ENCODE measurements around the gene ZNF668.
A peak's percentile ranks its signal among the peaks of the same experiment; 100 is the strongest.

The ZNF668 gene

DNA sequence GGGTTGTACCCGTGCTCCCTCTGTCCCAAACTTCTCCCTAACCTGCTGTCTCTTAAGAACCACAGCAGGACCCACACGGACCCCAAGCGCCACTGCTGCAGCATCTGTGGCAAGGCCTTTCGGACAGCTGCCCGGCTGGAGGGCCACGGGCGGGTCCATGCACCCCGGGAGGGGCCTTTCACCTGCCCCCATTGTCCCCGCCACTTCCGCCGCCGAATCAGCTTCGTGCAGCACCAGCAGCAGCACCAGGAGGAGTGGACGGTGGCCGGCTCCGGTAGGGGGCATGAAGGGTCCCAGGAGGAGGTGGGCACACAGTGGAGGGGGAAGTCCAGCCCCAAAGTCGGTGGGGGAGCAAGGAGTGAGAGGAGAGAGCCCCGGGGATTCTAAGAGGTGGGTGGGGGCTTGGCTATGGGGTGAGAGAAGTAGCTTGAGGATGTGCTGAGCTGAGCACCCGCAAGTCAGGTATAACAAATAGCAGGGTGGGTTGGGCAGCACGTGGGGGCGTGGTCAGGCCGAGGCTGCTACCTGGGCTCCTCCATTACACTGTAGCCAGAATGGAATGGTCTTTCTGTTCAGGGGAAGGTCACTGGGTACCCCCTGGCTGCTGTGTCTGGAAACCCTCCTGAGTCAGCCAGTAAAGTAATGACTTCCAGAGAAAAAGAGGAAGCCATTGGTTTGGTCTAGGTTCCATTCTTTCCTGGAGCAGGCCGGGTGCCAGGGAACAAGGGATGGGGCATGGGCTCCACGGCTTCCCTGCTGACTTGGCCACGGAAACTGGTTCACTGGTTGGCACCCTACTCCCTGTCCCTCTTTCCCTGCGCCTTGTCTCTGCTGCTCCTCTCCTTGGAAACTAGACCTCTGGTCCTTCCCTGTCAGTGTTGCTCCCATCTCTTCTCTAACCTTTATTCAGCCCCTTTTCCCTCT lies 7.7 kb upstream of the ZNF668 start:
- DNase-seq (ENCODE audit: low read depth in 2 of 2) = no peak

DNA sequence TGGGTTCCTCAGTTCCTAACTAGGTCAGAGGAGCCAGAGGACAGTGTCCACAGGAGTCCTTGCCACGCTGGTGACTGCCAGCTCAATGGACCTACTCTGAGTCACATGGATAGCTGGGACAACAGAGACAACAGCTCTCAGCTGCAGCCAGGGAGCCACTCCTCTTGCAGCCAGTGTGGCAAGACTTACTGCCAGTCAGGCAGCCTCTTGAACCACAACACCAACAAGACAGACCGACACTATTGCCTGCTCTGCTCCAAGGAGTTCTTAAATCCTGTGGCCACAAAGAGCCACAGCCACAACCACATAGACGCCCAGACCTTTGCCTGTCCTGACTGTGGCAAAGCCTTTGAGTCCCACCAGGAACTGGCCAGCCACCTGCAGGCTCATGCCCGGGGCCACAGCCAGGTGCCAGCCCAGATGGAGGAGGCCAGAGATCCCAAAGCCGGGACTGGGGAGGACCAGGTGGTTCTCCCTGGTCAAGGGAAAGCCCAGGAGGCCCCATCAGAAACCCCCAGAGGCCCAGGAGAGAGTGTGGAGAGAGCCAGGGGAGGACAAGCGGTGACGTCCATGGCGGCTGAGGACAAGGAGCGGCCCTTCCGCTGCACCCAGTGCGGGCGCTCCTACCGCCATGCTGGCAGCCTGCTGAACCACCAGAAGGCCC lies 6.8 kb upstream of the ZNF668 start:
- DNase-seq (ENCODE audit: low read depth in 2 of 2) = no peak

DNA sequence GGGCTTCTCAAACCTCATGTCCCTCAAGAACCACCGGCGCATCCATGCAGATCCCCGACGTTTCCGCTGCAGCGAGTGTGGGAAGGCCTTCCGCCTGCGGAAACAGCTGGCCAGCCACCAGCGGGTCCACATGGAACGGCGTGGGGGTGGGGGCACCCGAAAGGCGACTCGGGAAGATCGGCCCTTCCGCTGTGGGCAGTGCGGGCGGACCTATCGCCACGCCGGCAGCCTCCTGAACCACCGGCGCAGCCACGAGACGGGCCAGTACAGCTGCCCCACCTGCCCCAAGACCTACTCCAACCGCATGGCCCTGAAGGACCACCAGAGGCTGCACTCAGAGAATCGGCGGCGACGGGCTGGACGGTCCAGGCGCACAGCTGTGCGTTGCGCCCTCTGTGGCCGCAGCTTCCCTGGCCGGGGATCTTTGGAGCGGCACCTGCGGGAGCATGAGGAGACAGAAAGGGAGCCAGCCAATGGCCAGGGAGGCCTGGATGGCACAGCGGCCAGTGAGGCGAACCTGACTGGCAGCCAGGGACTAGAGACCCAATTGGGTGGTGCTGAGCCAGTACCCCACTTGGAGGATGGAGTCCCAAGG lies 6.1 kb upstream of the ZNF668 start:
- no peak for DNase-seq (ENCODE audit: low read depth in 2 of 2)

DNA sequence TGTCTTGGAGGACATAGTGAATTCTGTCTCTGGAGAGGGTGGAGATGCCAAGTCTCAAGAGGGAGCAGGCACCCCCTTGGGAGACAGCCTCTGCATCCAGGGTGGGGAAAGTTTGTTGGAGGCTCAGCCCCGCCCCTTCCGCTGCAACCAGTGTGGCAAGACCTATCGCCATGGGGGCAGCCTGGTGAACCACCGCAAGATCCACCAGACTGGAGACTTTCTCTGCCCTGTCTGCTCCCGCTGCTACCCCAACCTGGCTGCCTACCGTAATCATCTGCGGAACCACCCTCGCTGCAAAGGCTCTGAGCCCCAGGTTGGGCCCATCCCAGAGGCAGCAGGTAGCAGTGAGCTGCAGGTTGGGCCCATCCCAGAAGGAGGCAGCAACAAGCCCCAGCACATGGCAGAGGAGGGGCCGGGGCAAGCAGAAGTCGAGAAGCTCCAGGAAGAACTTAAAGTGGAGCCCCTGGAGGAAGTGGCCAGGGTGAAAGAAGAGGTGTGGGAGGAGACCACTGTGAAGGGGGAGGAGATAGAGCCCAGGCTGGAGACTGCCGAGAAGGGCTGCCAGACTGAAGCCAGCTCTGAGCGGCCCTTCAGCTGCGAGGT lies 5.4 kb upstream of the ZNF668 start:
- no peak for DNase-seq (ENCODE audit: low read depth in 2 of 2)

DNA sequence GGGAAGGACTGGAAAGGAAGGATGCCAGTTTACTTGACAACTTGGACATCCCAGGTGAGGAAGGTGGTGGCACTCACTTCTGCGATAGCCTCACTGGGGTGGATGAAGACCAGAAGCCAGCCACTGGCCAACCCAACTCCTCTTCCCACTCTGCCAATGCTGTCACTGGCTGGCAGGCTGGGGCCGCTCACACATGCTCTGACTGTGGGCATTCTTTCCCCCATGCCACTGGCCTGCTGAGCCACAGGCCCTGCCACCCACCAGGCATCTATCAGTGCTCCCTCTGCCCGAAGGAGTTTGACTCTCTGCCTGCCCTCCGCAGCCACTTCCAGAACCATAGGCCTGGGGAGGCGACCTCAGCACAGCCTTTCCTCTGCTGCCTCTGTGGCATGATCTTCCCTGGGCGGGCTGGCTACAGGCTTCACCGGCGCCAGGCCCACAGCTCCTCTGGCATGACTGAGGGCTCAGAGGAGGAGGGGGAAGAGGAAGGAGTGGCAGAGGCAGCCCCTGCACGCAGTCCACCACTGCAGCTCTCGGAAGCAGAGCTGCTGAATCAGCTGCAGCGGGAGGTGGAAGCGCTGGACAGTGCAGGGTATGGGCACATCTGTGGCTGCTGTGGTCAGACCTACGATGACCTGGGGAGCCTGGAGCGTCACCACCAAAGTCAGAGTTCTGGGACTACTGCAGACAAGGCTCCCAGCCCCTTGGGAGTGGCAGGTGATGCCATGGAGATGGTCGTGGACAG lies 4.7 kb upstream of the ZNF668 start:
- DNase-seq (ENCODE audit: low read depth in 2 of 2) = no peak

DNA sequence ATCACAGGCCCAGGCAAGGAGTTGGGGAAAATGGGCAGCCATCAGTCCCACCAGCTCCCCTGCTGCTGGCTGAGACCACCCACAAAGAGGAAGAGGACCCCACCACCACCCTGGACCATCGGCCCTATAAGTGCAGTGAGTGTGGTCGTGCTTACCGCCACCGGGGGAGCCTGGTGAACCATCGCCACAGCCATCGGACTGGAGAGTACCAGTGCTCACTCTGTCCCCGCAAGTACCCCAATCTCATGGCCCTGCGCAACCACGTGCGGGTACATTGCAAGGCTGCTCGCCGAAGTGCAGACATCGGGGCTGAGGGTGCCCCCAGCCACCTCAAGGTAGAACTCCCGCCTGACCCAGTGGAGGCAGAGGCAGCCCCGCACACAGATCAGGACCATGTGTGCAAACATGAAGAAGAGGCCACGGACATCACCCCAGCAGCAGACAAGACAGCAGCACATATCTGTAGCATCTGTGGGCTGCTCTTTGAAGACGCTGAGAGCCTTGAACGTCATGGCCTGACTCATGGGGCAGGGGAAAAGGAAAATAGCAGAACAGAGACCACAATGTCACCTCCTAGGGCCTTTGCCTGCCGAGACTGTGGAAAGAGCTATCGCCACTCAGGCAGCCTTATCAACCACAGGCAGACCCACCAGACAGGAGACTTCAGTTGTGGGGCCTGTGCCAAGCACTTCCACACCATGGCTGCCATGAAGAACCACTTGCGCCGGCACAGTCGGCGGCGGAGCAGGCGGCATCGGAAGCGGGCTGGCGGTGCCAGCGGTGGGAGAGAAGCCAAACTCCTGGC lies 3.8 kb upstream of the ZNF668 start:
- DNase-seq (ENCODE audit: low read depth in 2 of 2) = no peak

DNA sequence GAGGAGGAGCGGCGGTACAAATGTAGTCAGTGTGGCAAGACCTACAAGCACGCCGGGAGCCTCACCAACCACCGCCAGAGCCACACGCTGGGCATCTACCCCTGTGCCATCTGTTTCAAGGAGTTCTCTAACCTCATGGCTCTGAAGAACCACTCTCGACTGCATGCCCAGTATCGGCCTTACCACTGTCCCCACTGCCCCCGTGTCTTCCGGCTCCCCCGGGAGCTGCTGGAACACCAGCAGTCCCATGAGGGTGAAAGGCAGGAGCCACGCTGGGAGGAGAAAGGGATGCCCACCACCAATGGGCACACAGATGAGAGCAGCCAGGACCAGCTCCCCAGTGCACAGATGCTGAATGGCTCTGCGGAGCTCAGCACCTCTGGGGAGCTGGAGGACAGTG lies 3.0 kb upstream of the ZNF668 start:
- no peak for DNase-seq (ENCODE audit: low read depth in 2 of 2)

DNA sequence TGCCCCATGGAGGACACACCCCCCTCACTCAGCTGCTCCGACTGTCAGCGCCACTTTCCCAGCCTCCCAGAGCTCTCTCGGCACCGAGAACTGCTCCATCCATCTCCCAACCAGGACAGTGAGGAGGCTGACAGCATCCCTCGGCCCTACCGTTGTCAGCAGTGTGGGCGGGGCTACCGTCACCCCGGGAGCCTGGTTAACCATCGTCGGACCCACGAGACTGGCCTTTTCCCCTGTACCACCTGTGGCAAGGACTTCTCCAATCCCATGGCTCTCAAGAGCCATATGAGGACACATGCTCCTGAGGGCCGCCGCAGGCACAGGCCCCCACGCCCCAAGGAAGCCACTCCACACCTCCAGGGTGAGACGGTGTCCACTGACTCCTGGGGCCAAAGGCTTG lies 2.3 kb upstream of the ZNF668 start:
- no peak for DNase-seq (ENCODE audit: low read depth in 2 of 2)

DNA sequence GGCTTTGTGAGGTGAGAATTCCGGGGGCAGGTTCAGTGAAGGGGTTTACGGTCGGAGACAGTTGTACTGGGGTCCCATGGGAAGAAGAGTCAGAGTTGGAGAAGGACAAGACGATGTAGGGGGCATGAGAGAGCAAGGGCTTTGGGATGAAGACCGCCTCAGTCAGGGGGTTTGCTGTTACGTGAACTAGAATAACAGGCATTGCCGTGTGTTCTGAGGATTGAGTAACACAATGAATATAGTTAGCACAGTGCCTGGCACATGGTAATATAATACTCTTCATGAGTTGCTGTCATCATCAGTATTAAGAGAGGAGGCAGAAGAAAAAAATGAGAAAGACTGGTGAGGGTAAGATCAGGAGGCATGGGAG lies 759 bp upstream of the ZNF668 start:
- DNase-seq (ENCODE audit: low read depth in 2 of 2) = no peak

DNA sequence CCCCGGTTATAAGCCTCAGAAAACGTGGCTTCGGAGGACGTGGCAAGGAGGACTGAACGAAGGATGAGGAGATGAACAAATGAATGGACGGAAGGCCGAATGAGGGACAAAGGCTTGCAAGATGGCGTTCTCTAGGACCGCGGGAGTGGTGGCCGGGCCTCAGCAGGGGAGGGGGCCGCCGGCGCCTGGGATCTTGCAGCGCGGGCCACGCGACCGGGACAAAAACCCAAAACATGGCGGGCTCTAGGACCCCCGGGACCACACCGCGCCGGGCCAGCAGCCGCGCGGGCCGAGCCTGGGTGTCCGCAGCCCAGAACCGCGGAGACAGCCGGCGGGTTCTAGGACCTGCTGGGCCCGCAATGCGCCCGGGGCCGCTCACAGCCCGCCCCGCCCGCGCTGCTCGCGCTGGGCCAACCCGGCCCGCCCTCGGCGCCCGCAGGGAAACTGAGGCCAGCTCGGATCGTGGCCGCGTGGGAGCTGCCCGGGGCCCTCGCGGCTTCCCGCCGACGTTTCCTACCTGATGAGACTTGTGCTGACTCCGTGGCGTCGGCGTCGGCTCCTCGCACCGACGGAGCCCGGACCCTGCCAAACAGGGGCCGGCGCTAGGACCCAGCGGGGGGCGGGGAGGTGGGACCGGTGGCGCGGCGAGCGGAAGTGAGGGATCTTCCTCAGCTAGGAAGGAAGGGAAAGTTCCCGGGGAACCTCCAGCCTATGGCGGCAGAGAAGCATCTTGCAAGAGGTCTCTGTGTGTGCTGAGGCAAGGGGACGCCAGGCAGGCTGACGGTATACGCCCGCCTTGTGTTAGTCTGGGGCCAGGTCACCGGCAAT lies 684 bp downstream of the ZNF668 start:
- peak; percentile 69 to 74 for DNase-seq (ENCODE audit: low read depth in 2 of 2)

DNA sequence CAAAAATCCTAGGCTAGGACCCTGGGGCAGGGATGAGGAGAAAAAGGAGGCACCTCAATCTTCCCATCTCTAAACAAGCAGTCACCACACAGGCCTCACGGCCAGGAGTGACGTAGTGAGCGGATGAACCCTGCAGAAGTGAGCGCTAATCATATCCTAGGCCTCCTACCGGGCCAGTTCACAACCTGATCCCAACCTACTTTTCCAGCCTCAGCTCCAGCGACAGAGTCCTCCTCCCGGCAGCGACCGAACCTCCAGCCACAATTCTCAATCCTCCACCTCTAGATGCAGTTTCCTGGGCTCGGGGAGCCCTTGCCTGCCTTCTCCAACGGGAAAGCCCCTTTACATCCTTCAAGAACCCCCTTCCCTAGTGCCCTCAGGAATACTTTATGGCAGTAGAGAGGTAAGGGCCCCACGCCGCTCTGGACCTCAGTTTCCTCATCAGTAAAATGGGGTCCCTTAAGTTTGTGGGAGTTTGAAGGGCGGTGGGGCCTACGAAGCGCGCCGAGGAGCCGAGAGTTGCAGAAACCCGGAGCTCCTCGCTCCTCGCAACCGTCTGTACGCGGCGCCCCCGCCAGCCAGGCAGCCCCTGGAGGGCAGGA lies 1.4 kb downstream of the ZNF668 start:
- no peak for DNase-seq (ENCODE audit: low read depth in 2 of 2)

DNA sequence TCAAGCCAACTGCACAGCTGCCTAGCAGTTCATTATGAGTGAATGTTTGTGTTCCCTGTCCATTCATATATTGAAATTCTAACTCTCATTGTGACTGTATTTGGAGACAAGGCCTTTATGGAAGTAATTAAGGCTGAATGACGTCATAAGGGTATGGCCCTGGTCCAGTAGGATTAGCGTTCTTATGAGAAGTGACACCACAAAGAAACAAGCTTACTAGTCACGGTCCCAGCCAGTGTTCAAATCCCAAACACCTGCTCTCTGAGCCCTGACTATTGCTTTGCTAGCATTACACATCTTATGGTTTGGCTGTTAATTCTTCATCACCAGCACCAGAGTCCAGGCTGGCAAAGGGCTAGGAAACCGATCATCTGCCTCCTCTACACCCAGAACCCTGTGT lies 2.2 kb downstream of the ZNF668 start:
- DNase-seq (ENCODE audit: low read depth in 2 of 2) = no peak

DNA sequence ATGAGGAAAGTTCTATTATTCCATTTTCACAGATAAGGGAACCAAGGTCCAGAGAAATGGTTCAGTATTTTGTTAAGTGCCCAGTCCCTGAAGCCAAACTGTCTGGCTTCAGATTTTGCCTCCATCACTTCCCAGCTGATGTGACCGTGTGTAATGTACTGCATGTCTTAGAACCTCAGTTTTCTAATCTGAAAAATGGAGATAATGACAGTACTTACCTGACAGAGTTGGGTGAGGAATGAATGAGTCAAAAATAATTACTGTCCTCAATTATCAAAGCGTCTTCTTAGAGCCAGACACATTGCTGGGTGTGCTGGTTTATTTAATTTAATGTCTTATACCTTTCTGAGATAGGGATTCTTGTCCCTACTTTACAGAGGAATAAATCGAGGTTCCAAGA lies 6.7 kb downstream of the ZNF668 start:
- DNase-seq (ENCODE audit: low read depth in 2 of 2) = no peak

DNA sequence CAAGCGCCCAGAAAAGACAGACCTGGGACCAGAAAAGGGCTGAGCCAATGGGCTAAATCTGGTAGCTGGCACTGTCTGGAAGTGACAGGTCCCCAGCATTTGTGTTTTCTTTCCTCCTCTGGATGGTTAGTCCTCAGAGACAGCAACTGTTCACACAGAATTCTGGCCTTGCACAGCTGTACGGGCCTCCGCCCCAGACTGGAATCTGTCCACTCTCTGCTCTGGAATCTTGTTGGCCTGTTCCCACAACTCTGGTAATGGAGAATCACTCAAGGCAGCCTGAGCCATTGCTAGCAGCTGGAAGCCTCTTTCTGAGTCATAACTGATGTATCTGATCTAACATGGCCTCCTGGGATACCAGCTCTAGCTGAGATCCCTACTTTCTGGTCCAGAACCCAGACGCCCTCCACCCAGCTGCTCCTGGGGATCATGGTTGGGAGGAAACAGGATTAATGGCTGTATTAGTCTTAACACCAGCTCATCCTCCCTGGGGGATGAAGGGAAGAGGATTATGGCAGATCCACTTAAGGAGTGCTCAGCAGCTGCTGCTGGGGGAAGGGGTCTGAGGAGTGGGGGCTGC lies 9.1 kb downstream of the ZNF668 start:
- DNase-seq (ENCODE audit: low read depth in 2 of 2) = no peak

DNA sequence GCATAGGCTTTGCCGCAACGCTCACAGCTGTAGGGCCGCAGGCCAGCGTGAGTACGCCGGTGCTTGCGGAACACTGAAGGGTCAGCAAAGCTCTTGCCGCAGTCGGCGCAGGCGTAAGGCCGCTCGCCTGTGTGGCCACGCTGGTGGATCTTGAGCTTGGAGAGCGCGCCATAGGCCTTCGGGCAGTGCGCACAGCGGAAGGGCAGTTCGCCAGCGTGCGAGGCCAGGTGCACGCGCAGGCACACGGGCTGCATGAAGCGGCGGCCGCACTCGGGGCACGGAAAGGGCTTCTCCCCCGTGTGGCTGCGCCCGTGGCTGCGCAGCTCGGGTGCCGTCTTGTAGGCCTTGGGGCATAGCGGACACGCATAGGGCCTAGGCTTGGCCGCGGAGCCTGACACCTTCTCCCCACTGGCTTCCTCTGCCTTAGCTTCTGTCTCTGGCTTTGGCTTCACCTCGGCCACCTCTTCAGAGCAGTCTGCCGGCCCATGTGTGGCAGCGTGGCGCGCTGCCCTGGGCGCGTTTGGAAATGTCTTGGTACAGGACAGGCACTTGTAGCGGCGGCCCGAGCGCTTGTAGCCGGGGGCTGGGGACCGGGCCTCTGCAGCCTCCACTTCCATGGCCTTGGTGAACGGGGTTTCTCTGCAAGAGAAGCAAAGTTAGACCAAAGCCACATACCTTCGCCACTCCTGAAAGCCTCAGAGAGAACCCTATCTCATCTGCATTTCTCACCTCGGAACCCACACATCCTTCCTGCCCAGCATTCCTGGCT lies 10.0 kb downstream of the ZNF668 start:
- DNase-seq (ENCODE audit: low read depth in 2 of 2) = no peak

DNA sequence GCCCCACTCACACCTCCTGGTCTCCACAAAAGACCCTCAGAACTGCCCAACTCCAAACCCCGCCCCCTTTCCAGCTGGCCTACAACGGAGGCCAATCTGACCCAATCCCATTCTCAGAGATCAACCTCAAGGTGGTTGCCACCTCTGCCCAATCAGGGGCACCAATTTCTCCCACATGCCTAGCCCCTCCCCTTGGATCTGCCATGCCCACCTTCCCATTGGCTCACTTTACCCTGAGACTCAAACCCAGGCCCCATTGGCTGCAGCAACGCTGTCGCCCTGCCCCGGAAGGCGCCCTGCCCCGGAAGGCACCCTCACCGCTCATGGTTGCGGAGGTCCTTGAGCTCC lies 10.6 kb downstream of the ZNF668 start:
- DNase-seq (ENCODE audit: low read depth in 2 of 2) = no peak

DNA sequence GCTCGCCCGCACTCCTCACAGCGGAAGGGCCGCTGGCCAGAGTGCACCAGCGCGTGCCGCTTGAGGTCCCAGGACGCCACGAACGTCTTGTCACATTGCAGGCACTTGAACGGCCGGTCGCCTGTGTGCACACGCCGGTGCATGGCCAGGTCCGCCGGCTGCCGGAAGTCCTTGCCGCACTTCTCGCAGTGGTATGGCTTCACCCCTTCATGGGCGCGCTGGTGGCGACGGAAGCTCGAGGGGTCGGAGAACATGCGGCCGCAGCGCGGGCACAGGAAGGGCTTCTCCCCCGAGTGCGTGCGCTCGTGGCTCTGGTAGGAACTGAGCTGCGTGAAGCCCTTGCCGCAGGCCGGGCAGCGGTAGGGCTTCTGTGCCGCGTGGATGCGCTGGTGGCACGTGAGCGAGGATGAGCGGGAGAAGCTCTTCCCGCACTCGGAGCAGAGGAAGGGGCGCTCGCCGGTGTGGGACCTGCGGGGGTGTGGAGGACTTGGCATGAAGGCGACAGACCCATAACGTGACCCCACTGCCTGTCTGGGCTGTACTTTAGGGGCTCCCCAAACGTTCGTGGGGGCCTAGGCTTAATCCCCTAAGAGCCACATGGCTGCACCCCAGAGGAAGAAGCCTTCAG lies 12.1 kb downstream of the ZNF668 start:
- no peak for DNase-seq (ENCODE audit: low read depth in 2 of 2)

DNA sequence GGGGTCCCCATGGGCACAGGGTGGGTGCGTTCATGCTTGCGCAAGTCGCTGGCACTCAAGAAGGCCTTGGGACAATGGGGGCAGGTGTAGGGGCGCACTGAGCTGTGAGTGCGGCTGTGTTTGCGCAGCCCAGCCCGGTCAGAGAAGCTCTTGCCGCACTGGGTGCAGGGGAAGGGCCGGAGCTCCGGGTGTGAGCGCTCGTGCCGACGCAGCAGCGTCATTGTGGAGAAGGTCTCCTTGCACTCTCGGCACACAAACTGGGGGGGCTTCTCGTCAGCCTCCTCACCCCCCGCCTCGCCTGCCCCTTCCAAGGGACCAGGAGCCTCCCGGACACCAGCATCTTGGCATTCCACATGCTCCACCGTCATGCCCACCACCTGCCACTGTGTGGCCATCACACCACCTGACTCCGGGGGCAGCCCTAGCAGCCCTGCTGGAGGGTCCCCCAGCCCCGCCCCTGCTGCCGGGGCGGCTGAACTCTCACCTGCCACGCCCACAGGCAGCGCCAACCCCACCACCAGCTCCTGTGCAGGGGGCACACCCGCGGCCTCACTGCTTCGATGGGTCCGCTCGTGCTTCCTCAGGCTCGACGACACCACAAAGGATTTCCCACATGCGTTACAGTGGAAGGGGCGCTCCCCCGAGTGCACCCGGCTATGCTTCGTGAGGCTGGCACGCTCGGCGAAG lies 12.8 kb downstream of the ZNF668 start:
- DNase-seq (ENCODE audit: low read depth in 2 of 2) = no peak
